ENCODE results near the gene TMEM87B.

Gene TMEM87B

GRCh38 chr2:112153501-112153900 is 98.4 kb downstream of the TMEM87B start:
- DNase-seq = no peak

GRCh38 chr2:112154246-112155117 is 99.4 kb downstream of the TMEM87B start:
- DNase-seq = no peak

- peak; percentile 55 for DNase-seq
These were observed 100.5 kb downstream of the TMEM87B start for GRCh38 chr2:112155331-112156151.

- DNase-seq = peak; percentile 54
These were observed 101.3 kb downstream of the TMEM87B start for GRCh38 chr2:112156152-112156986.

- DNase-seq = no peak
These were observed 102.4 kb downstream of the TMEM87B start for GRCh38 chr2:112157472-112157871.

GRCh38 chr2:112159454-112159921 is 104.4 kb downstream of the TMEM87B start:
- DNase-seq = no peak

GRCh38 chr2:112160283-112161250 is 105.5 kb downstream of the TMEM87B start:
- no peak for DNase-seq

- no peak for DNase-seq
These were observed 106.5 kb downstream of the TMEM87B start for GRCh38 chr2:112161431-112162145.

GRCh38 chr2:112162341-112162740 is 107.3 kb downstream of the TMEM87B start:
- DNase-seq = no peak

- no peak for DNase-seq
These were observed 107.9 kb downstream of the TMEM87B start for GRCh38 chr2:112162956-112163355.

- DNase-seq = no peak
These were observed 108.5 kb downstream of the TMEM87B start for GRCh38 chr2:112163541-112163981.

- no peak for DNase-seq
These were observed 109.8 kb downstream of the TMEM87B start for GRCh38 chr2:112164876-112165275.

GRCh38 chr2:112165296-112165695 is 110.2 kb downstream of the TMEM87B start:
- DNase-seq = no peak

- no peak for DNase-seq
These were observed 111.9 kb downstream of the TMEM87B start for GRCh38 chr2:112166806-112167499.

GRCh38 chr2:112168422-112169124 is 113.5 kb downstream of the TMEM87B start:
- no peak for DNase-seq
